ENCODE results near the gene ACR.
"Not testable (repeated sequence)": the region's sequence is repeated elsewhere in the genome, so short reads cannot be mapped to it uniquely, and the experiment has no call there.

ACR gene

DNA sequence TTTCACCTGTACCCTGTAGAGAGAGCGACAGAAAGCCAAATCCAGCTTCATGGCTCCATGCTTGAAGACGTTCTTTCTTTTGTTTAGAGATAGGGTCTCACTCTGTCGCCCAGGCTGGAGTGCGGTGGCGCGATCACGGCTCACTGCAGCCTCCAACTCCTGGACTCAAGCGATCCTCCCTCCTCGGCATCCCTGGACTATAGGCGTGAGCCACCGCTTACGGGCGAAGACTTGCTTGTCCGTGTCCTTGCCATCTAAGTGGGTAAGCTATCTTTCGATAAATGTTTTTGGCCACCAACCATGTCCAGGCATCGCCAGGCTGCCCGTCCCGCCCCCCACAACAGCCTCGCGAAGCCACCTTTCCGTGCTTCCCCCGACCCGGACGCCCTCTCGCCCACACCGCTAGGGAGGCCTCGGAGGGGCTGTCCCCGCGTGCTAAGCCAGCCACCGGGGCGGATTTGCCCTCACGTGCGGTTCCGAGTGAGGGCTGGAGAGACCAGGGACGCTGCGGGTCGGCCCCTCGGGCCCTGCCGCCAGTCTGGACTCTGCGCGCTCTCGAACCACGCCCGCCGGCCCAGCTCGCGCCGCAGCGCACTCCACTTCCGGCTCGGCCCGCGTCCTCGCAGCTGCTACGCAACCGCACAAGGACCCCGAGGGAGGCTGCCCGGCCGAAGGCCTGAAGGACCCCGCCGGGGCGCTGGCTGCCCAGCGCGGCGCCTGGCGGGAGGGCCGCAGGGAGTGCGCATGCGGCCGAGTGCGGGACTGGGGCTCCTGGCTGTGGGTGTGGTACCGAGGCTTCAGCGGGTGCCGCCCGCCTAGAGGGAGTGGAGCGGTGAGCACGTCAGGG is 45.3 kb downstream of the ACR start, which contains the start of gene RABL2B:
TSS of gene RABL2B (minus strand) at position 604 of the 847 bp plus-strand sequence. CDS start 1,342 bp downstream, outside the sequence.
- peak; percentile 95 to 97 for DNase-seq

DNA sequence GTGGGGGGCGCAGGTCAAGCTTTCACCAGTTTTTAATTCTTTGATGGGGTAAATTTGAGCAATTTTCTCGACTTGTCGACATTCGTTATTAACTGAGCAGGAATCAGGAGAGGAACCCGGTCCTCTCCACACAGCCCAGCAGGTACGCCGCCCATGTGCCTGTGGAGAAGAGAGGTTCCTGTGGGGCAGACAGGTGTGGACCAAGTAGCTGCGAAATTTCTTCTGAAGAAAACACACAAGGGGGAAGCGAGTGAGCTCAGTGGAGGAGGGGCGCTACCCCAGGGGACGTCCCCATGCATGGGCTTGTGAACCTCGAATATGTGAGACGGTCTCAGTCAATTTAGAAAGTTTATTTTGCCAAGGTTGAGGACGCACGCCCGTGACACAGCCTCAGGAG is 45.9 kb downstream of the ACR start:
- DNase-seq: peak; percentile 28 to 41

DNA sequence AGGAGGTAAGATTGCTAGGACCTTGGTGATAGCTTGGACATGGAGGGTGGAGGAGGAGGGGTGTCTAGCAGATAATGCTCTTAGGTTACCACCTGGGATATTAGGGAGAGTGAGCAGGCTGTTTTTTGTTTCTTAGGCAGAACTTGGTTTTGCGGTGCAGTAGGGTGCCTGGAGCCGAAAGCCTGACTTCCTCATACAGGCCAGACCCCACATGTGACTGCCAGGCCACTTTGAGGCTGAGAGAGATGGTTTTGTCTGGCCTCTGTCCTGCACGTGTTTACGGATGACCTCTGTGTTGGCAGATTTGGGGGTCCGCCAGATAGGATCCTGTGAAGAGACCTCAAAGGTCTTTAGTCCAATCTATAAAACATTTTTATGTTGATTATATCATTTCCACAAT is 47.3 kb downstream of the ACR start:
- not testable (repeated sequence) for DNase-seq

DNA sequence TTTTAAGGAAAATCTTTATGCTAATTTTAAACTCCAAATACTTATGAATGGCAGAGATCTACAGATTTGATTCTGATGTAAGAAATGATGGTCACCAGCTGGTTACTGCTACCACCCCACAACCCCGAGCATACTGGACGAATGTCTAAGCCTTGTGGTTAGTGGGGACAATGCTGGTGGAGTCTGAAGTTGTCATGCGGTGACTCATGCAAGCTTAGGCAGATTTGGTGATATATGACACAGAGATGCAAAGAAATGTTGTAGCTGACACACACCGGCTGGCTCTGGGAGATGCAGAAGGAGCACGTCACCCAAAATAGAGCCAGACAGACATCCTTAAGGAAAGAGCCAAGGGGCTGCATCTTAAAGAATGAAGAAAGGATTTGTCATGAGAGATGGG is 48.9 kb downstream of the ACR start:
- not testable (repeated sequence) for DNase-seq

Data from activated T-cell treated with anti-CD3 and anti-CD28 coated beads, Interleukin-2, amount 50 U/mL, for 48 hours (primary cell).